NCI-H187 (cell line): ENCODE measurements around the gene BIRC7.

ENCODE experiments used
- DNase-seq, 2 experiments: peaks; one replicate each; lab custom pipeline; 2025; lab: John Stamatoyannopoulos, UW

The BIRC7 gene, protein sequence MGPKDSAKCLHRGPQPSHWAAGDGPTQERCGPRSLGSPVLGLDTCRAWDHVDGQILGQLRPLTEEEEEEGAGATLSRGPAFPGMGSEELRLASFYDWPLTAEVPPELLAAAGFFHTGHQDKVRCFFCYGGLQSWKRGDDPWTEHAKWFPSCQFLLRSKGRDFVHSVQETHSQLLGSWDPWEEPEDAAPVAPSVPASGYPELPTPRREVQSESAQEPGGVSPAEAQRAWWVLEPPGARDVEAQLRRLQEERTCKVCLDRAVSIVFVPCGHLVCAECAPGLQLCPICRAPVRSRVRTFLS

DNA sequence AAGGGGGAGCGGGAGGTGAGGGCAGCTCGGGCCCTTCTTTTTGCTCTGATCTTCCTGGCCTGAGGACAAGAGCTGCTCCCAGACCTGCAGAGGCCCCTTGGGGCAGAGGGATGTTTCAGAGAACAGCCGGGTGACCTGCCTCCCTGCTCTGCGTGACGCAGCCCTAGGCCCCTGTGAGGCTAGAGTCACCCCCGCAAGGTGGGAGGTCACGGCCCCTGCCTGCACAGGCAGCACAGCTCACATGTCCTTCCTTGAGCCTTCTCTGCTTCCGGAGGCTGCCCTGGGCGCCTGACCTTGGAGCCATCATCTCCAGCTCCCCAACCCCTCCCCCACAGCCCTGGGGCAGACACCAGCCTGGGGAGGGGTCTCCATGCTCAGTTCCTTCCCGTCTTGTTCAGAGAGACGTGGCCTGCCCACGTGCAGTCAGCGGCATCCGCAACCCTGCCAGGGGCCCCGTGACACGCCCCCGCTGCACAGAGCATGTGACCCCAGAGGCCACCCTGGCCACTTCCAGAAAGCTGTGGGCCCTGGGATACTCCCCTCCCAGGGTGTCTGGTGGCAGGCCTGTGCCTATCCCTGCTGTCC lies at the start of gene BIRC7:
TSS of gene BIRC7 (plus strand) at position 507 of the 585 bp plus-strand sequence. CDS start 192 bp downstream, outside the sequence.
- DNase-seq = no peak

DNA sequence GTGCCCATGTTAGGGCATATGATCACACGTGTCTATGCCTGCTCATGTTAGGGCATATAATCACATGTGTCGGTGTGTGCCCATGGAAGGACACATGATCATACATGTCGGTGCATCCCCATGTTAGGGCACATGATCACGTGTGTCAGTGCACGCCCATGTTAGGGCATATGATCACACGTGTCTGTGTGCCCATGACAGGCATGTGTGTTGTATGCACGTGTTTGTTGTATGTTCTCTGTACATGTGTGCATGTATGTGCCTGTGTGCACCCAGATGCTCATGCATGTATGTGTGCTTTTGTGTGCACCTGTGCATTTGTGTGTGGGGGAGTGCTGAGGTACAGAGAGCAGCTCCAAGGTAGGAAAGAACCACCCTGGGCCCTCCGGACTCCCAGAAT lies 49.6 kb upstream of the BIRC7 start:
- no peak for DNase-seq

DNA sequence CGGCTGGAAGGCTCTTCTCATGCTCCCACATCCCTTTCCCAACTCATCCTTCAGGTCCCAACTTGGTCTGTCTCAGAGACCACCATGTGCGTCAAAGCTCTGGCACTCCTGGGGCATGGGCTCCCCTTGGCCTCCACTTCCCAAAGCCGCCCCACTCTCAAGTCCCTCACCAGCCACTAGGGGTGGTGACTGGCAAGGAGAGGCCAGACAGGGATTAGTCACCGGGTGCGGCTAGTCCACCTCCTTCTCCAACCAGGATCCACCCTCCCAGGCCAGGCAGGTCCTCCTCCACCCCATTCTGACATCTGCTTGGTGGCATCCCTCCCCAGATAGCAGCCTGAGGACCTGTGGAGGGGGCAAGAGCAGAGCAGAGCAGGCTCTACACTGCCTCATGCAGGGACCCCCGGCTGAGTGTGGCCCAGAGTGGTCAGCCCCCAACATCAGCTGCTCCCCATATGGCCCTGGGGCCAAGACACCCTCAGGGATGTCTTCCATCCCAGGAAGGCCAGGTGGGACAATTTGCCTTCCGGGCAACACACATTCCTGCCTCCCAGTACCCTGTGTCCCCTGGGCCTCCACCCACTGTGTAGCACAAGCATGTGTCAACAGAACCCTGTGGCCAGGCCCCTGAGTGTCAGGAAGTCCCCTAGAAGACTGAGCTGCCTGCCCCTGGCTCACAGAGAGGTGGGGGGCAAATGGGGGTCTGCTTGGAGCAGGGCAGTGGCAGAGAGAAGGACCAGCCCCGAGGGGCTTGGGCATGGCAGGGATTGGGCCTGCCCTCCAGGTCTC lies 49.0 kb upstream of the BIRC7 start:
- DNase-seq = no peak

DNA sequence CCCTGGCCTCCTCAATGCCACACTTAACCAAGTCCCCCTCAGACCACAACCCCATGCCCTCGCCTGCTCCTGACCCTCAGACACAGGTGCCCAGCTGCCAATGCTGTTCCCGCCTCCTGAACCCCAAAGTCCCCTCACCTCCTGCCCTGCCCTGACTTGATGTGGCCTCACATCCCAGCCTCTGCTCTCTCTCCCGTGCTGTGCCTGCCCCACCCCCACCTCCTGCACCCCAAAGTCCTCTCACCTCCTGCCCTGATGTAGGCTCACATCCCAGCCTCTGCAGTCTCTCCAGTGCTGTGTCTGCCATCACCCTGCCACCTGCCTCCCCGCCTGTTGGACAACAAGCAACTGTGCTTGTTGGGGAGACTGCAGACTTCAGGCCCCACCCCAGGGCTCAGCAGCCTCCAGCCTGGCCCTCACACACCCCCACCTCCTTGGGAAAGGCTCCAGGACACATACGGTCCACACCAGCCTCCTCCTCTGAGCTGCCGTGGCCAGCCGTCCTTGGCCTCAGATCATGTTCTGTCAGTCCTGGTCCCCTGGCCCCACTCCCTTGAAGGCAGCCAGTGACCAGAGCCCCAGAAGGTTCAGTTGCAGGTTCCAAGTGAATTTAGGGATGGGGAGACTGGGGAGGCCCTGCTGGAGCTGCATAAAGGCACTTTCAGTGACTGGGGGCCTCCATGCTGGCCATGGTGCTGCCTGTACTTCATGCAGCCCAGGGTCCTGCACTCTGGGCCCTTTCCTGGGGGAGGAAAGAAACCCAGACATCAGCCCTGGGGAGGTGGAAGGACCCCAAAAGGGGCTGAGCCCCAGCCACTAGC lies 48.2 kb upstream of the BIRC7 start:
- DNase-seq = no peak

DNA sequence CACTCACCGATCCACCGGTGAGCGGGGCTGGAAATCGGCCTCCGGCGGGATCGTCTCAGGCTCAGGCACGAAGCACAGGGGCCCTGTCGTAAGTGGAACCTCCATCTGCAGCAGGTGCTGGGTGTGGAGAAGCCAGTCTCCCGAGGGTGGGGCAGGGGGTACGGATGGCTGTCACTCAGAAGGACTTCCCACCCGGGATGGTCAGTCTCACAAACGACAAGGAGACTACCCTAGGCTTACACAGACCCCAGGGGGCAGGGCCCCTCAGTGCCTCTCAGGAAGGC lies 47.6 kb upstream of the BIRC7 start:
- DNase-seq = no peak

DNA sequence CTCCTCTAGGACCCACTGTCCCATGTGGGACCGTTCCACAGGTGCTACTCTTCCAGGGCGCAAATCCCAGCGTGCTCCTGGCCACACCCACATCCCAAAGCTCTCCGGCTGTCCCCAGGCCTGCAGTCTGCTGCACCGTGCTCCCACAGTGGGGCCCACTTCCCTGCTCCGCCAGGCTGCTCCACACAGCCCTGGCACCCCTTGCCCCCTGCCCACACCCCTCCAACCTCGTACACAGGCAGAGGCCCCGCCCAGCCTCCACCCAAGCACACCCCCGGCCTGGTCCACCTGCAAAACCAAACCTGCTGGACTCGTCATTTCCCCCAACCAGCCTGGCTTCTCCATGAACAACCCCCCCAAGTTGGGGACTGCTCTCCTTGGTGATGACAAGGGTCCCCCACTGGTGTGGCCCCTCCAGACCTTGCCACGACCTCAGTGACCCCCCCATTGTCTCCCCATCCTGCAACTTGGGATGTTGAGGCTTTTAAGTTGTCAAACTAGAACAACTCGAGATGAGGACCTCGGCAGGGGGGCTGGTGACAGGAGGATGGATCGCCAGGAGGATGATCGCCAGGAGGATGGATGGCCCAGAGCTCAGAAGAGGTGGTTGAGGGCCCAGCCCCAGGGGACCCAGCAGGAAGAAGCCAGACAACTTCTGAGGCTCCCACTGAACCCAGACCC lies 46.9 kb upstream of the BIRC7 start:
- no peak for DNase-seq

DNA sequence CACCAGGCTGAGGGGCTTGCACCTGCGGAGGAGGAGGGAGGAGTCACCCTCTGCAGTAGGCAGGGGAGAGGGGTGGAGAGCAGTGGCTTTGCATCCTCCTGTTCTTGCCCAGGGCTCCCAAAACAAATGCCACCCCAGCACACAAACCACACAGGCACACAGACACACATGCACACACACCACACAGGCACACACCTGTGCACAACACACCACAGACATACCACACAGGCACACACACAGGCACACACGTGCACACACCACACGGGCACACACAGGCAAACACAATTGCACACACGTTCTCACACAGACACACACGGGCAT lies 46.4 kb upstream of the BIRC7 start:
- DNase-seq = no peak

DNA sequence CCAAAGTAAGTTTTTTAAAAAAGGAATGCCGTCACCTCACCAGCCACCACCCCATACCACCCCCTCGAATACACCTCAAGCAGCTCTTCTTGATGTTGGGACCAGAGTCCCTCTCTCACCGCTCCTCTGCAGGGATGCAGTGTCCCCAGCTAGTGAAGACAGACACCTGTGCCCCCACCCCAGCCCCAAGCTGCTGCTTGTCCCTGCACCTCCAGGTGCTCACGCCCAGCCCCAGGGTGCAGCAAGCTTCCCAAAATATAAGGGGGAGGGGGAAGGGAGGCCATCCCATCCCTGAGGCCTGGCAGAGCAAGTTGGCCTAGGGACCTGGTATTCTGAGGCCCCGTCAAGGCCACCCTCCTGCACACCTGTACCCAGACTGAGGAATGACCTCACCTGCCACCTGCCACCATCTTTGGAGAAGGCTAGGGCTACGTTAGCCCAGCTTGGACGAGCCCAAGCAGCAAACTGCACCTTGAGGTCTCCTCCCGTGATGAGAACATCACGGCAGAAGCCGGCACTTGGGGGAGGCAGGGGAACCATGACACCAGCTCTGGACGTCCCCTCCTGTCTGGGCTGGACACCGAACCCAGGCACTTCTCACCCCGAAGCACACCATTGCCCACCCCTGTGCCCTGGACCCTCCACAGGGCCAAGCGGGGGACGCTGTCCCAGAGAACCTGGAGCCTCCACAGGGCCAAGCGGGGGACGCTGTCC lies 45.7 kb upstream of the BIRC7 start:
- DNase-seq = no peak

DNA sequence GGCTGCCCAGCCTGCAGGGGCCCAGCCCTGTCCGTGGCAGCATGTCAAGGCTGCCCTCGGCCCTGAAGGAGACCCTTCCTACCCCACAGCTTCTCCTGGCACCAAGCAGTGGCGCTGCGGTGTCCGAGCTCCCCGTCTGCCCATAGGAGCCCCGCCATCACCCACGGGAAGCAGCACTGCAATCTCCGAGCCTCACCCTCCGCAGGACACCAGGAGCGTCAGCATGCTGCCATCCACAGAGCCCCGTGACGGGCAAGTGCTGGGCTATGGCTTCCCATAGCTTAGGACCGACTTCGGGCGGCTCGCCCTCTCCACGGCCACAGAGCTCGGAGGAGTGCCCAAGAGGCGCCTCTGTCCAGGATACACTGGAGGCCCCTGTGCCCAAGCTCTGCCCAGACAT lies 44.9 kb upstream of the BIRC7 start:
- DNase-seq = no peak

DNA sequence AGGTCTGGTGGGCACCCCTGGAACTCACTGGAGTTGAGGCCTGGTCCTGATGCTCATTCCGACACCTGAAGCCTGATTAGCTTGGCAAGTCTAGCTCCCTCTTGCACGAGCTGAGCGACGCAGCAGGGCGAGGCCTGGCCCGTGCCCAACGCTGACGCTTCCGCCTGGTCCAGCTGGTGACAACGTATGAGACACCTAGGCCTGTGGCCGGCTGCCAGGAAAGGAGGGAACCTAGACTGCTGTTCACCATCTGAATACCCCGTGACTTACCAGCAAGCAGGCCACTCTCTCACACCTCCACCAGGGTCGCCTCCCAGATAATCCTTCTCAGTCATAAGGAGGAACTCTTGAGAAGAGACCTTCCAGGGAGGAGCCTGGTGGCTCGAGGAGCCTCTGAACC lies 44.3 kb upstream of the BIRC7 start:
- DNase-seq = no peak

DNA sequence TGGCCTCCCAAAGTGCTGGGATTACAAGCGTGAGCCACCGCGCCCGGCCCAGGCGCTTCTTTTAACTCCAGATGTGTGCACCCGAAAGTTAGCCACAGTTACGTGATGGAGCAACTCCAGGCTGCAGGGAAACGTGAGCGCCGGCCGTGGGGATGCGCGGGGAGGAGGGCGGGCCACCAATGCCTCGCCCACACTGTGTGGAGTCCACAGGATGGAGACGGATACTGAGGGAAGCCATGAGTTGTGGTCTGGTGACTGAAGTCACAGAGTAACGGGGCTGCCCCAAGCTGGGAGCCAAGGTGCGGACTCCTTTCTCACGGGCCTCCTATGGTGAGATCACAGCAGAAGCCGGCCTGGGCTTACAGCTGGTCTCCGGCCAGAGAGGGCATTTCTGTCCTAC lies 43.0 kb upstream of the BIRC7 start:
- no peak for DNase-seq

DNA sequence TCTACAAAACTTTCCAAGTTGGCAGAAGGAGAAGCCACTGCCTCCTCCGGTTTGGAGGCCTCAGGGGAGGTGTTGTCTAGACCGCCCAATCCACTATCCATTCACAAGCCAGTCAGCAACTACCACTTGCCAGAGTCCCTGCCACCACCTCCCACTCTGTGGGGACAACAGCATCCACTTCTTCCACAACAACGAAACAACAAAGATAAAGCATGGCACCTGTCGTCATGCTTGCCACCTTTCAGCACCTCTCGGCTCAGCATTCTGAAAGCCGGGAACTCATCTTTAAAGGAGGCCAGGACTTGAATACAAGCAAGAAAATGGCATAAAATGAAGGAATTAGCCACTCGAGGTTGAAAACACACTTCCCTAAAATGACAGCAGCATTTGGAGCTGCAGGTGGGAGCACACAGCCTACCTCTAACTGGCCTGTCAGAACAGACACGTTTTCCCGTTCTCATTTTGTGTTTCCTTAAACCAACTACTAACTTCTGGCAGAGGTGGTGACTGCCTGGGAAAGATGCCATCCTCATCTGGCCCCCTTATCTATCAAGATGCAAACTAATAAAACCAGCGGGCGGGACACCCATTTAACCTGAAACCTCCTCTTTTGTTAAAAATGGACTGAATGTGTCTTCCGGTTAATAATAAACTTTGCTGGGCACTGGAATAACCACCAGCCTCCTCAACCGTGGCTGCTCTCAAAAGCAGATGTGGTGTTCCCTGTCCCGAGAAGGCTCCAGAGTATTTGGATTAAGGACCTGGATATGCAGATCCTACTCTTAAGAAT lies 41.5 kb upstream of the BIRC7 start:
- DNase-seq = no peak

DNA sequence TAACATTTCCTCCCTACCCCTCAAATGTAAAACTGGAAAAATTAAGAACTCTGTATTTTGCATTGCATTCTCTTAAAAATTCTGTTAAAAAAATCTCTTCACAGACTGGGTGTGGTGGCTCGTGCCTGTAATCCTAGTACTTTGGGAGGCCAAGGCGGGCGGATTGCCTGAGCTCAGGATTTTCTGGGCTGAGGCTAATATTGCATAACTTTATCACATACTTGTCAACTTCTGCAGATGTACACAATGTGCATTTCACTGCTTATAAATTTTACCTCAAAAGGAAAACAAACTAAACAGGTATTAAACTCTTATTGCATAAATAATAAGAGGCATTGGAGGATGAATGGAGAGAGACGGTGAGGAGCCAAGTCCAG lies 40.9 kb upstream of the BIRC7 start:
- no peak for DNase-seq

DNA sequence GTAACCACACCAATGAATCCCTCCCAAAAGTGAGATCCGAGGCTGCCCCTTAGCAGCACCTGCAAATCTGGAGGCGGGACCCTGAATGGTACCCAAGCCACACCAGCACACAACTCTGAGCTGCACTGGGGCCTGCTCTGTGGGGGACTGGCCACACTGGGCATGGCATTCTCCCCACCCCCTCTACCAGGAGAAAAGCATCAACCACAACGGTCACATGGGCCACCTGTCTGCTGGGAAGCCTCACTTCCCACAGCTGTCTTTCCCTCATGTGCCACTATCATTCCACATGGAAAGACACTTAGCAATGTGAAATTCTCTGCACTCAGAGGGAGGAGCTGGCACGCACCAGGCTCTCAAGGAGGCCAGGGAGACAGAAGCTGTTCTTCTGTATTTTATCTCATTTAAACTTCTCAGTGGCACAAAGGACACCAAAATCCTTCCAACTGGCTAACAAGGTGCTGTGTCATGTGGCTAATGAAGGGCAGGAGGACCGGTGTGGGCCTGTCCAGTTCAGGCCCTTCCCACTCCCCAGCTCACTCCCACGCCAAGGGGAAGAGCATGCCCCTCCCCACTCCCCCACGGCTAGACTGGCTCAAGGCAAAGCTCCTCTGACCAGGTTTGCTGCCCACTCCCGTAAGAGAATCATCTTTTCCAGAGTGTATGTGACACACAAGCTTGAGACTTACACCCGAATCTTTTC lies 38.8 kb upstream of the BIRC7 start:
- no peak for DNase-seq

DNA sequence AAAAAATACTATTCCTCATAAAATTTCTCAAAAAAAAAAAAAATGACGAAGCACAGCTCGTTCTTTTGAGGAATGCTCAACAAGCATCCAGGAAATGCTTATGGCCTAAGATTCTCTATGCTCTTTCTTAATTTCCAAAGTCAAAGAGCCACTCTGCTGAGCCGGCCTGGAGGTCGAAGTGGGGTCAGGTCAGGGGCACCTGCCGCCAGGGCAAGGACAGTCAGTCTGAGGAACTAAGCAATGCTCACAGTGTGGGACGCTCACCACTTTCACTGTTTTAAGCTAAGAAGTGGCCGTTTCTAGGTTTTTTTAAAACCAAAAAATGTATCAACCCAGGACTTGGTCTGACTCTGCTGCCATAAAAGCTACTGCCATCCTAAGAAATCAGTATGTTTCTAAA lies 37.1 kb upstream of the BIRC7 start:
- DNase-seq = no peak

DNA sequence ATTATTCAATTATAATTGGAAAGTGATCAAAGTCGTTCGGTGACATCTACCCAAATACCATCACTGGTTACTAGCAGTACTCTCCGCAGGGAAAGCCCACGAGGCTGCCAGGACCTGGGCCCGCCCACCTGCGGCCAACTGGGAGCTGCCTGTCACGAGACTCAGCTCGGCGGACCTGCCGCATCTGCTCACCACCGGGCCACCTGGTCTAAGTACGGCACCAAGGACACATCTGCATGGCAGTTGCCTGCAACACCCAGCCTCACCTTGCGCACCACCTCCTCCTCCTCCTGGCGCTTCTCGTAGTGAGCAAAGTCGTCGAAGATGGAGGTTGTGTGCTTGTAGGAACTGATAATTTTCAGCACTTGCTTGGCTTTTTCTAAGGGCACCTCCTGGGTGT lies 33.7 kb upstream of the BIRC7 start:
- DNase-seq = no peak

DNA sequence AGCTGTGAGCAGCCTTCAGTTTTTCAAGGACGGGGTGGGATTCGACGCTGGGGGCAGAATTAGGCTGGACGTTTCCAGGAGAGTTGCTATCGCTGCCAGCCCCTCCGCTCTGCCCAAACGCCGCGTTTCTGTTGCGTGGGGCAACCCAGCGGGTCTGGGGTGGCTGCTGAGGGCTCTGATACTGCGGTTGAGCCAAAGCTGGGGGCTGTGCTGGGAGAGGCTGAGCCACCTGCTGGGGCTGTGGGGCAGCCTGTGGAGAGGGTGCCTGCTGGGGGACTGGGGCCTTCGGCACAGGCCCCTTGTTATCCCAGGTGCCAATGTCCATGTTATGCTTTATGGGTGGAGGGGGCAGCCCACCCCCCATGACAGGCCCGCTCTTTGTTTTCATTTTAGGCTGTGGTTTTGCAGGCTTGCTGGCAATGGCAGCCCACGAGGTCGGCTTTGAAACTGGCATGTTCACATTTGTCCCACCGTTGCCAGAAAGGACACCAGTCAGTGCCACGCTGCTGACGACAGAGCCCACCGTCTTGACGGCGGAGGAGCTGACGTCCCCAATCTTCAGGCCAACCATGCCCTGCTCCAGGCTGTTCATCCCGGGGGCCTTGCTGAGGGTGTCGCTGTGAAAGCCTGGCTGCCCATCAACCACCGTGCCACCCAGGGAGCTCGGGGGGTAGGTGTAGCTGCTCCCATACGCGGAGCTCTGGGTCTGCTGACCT lies 32.7 kb upstream of the BIRC7 start:
- DNase-seq = no peak

DNA sequence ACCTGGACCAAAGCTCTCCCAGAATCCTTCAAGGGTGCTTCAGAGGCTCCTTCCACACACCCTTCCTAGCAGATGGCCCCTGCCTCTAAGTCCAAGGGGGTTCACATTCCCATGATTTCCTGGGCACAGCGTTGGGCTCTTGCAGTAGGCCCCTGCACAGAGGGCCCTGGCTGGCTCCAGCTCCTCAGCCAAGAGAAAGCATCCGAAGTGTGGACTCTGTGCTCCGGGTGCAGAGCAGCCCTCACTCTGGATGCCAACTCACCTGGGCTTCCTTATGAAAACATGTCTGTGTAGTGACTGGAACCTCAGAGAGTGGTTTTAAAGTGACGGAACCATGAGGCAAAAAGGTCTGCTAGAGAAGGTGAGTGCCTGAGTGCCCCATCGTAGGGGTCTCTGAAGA lies 31.3 kb upstream of the BIRC7 start:
- no peak for DNase-seq

DNA sequence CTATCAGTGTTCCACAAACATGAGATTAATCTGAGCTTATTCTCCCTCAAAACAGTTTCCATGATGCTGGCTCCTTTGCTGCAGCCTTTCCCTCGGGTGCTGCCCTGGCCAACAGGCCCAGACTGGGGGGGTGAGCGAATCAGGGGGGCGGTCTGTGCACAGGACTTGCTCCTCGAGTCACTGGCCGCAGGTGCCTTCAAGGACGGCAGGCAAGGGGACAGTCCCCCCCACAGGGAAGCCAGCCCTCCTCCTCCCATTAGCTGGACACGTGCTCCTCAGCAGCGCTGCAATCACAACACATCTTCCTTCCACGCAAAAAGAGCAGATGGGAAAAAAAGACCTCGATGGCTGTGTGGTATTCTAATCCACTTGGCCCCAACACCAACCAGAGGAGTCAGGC lies 29.8 kb upstream of the BIRC7 start:
- DNase-seq = no peak

DNA sequence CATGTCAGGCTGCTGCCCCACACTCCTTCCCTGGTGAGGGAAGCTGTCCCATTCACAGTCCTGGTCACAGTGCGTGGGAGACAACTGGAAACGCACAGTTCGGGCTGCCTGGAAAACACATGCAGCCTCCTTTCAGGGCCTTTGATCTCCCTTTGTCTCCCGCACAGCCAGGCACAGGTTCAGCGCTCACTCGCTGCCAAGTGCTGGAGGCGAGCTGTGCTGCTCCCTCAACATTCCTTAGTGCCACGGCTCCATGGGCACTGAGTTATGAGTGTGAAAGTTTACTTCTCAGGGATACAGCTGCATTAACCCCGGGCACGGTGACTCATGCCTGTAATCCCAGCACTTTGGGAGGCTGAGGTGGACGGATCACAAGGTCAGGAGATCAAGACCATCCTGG lies 28.8 kb upstream of the BIRC7 start:
- DNase-seq = no peak
